HG02759 (cell line): ENCODE results near the gene SRRM5.
"Not testable (repeated sequence)": the region's sequence is repeated elsewhere in the genome, so short reads cannot be mapped to it uniquely, and the experiment has no call there.

ENCODE experiments used
- ATAC-seq: cut with Tn5 transposase; IDR thresholded peaks from one replicate; pipeline ENCODE4 v1.9.1; 2021; ENCODE audit warnings: mild to moderate bottlenecking, moderate library complexity; ENCODE audit not compliant: unreplicated experiment

SRRM5 gene

DNA sequence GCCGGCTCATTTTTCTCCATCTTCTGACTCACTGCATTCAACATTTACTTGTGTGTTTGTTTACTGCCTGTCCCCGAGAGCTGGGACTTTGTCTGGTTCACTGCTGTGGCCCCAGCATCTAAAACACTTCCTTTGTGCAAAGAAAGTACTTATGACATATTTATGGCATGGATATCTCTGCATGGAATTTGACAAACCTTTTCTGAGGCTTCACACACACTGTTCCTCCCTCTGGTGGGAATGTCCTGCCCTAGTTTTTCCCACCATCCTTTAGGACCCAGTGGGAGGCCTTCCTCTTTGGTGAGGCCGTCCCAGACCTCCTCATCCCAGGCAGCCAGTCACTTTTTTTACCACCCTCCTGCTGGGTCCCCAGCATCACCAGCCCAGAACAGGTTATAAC lies 1.4 kb upstream of the SRRM5 start:
- ATAC-seq = no peak

DNA sequence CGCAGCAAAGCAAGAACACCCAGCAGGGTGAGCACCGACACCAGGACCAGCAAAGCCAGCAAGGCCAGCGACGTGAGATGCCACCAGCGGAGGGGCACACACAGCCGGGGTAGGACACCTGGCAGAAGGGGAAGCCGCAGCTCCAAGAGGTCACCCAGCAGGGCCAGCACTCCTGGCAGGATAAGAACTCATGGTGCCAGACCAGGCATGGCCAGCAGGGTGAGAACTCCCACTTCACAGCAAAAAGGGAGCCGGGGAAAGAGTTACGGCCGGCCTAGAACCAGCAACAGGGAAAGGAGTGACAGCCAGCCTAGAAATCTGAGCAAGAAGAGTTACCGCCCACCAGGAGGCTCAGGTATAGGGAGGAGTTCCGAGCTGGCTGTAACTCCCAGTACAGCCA lies 486 bp downstream of the SRRM5 start:
- no peak for ATAC-seq

DNA sequence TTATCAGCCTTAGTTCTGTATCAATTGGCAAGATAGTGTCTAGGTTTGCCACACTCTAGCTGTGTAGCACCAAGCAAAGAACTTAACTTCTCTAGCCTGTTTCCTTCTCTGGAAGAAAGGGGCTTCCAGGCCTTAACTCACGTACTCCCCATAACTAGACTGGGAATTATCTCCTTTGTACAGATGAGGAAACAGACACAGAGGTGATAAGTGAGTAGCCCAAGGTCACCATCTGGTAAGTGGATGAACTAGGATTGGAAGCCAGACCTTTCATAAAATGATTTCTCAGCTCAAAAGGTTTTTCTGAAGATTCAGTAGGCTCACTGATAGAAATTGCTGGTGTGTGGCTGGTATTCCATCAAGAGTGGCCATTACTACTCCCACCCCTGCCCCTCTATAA lies 4.4 kb downstream of the SRRM5 start:
- ATAC-seq = no peak

DNA sequence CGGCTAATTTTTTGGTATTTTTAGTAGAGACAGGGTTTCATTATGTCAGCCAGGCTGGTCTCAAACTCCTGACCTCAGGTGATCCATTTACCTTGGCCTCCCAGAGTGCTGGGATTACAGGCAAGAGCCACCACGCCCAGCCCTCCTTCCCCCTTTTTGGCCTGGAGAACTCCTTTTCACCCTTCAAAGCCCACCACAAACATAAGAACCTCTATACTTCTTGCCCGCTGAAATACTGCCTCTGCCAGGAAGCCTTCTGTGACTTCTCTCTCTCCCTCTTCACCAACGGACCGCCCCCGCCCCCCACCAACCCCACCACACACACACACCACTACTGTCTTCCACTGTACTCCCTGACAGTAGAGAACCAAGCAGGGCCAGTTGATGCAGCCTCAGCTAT lies 5.1 kb downstream of the SRRM5 start:
- ATAC-seq = no peak

DNA sequence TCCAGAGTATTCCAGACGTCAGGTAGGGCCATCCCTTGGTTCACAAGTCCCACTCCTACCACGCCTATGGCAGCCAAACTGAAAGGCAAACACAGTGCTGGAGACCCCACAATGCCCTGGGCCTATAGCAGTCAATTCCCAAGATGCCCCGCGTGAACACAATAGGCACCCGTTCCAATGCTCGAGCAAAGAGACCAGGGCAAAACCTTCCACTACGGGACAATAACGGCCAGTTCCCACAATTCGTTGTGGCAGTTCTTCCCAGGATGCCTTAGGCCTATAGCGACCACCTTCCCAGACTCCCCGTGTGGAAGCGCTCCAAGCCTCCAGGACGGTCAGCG lies 7.0 kb downstream of the SRRM5 start:
- ATAC-seq = peak; percentile 22

DNA sequence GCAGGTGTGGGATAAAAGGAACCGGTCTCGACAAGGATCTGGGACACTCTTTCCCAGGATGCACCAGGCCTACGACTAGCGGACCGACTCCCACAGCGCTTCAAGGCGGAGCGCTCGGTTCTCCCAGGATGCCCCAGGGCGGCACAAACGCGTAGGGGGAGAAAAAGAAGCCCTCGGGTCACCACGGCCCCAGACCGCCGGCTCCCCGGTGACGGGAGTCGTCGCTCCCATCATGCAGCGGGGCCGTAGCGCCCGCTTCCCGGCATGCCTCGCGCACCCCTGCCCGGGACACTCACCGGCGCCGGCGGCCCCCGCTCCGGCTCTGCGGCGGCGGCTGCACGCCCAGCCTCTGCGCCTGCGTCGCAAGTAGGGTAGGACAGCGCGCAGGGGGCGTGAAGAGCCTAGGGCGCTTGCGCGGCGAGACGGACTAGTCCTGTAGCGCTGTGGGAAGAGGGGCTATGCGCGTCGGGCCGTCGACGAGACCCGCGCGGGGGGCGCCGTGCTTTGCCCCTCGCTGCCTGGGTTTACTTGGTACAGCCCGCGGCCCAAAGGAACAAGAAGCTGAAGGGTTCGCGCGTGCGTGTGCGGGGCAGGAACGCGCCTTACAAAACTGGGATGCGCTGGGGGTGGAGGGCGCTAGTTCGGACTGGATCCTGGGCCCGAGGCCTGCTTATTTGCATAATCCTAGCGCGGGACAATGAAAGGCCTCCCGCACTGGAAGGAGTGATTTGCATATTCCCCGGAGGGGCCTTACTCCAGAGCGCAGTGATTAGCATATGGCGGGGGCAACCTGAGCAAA lies 7.6 kb downstream of the SRRM5 start, which contains the start of gene ZNF428:
ZNF428 (minus strand) TSS at position 368 of the 799 bp plus-strand sequence. CDS start 5,325 bp downstream, outside the sequence.
- ATAC-seq = peak; percentile 85

DNA sequence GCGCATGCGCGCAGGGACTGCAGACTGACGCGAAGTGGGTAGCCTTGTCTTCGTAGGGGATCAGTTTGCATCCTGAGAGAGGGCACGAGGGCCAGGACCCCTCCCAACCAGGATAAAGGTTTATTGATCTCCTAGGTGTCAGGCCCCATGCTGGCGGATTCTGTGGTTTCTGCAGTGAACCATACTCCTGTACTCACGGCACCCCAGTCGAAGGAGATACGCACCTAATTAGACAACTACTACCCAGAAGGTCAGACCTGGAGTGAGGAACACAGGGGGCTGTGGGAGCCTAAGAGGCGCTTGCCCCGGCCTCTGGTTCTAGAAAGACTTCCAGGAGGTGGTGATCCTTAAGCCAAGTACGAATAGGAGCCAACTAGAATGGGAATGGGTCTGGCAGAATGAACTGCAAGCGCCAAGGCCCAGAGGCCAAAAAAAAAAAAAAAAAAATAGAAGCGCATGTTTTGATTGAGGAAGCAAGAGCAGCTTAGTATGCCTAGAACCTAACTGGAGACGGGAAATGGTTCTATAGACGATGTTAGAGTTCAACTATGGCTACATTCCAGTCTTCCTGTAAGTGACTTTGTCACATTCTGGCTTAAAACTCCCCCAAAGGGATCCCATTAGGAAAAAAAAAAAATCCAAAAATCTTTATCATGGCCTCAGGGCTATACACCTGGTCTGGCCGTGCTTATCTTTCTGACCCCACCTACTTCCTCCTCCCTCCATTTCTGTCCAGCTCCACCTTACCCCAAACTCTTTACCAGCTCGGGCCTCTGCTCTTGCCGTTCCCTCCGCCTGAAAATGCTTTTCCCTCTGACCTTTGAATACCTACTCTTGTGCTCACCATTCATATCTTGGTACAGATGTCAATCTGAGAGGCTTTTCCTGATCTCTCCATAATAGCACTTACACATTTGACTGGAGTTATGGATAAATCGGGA lies 8.4 kb downstream of the SRRM5 start:
- ATAC-seq = no peak

DNA sequence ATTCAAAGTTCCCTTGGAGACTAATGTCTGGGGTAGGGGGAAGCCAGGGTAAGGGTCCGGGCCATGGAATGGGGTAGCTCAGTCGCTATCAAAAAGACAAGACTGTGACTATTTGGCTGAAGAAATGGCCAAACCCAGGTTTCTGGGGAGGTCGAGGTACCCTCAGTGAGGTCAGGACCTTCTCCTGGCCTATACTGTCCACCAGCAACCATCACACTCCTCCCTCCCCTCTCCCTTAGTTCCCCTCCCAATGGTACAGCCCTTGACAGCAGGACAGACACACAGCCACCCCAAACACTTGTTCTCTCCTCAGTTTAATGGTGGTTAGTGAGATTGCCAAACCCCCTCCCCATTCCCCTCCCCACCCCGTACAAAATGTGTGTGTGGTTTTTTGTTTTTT lies 10.2 kb downstream of the SRRM5 start:
- ATAC-seq = no peak

DNA sequence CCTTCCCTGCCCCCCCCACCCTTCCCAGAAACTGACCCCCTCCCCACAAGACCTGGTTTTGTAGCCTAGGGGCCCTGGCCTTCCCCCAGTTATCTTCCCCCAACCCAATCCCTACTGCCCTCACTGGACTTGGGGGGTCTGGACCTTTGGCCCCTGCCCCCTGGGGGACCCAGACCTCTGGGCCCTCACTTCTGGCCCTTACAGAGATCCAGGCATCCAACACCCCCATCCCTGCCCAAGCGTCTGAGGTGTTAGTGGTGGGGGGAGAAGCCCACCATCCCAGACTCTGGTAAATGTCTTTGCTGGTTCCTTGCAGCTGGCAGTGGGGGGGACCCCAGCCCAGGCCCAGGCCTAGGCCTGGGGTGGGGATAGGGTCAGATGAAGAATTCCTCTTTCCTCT lies 11.1 kb downstream of the SRRM5 start:
- ATAC-seq = no peak

DNA sequence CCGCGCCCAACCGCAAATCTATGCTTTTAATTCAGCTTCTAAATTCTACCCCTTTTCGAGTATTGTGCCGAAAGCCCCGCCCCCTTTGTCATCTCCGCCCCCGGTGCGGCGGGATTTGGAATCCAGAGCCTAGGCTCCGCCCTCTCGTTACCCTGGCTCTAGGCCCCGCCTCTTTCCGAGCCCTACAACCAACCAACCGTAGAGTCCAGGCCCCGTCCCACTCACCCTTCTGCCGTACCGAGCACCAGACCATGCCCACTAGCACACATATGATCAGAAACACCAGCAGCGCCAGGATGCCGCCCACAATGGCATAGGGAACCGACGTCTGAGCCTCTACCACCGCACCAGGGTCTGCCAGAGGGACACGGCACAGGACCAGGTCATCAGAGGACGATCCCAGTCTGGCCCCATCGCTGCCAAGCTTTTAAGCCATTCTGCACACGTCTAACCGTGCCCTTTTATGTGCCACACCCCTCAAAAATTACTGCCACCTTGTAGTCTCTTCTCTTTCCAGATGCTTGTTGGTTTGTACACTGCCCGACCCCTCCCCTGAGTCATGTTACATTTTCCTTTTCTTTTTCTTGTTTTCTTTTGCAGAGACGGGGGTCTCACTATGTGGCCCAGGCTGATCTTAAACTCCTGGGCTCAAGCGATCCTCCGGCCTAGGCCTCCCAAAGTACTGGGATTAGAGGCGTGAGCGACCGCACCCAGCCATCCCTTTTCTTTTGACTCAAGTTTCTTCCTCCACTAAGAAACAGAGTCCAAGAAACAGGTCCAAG lies 12.2 kb downstream of the SRRM5 start:
- no peak for ATAC-seq

DNA sequence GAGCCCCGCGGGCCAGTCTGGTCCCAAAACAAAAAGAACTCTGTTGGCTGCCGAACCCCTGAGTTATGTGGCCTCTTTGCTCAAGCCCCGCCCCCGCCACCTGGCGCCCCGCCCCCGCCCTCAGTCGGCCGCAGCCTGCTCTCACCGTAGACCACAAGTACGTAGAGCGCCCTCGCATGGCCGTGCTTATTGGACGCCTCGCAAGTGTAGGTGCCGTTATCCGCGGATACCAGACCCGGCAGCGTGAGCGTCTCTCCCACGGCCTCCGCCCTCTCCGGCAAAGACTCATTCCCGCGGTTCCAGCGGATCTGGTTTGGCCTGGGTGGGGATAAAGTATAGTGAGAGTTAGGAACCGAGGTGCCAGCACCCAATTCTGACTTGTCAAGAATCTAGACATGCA lies 13.0 kb downstream of the SRRM5 start:
- peak; percentile 44 for ATAC-seq

DNA sequence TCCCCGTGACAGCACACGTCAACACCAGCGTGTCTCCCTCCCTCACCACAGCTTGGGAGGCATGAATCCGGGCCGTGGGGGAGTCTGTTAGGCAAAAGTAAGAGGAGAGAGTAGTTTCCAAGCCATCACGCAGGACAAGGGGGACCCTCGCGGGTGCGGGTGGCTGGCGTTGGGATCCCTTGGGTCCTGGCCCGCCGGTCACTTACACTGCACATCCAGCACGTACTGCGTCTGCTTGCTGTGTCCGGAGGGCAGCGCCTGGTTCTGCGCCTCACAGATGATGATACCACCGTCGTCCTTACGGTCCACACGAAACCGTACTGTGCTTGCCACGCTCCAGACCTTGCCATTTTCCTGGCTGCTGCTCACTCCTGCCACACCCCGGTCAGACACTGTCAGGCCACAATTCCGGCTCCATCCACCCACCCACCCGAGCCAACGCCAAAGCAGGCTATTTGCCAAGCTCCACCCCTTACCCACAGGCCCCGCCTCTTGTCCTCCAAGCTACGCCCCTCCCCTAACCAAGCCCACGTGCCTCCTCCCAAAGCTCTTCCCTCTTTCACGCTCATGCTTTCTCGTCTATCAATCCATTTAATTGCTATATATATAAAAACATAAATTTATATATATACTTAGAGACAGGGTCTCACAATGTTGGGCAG lies 14.2 kb downstream of the SRRM5 start:
- ATAC-seq = no peak

DNA sequence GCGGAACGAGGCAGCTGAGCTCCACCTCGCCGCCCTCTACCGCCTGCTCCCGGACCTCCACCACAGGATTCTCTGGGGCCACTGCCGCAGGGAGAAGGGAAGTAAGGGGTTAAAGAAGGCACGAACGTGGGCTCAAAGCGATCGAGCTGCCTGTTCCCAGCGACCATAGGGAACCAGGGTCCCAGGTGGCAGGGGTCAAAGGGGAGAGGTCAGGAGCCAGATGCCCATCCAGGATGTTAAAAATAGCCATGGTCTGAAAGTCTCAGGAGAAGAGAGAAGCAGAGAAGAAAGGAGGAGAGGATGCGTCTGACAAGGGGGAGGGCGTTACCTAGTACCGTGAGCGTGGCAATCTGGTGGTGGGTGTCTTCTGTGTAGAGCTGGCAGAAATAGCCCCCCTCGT lies 14.9 kb downstream of the SRRM5 start:
- ATAC-seq = no peak

DNA sequence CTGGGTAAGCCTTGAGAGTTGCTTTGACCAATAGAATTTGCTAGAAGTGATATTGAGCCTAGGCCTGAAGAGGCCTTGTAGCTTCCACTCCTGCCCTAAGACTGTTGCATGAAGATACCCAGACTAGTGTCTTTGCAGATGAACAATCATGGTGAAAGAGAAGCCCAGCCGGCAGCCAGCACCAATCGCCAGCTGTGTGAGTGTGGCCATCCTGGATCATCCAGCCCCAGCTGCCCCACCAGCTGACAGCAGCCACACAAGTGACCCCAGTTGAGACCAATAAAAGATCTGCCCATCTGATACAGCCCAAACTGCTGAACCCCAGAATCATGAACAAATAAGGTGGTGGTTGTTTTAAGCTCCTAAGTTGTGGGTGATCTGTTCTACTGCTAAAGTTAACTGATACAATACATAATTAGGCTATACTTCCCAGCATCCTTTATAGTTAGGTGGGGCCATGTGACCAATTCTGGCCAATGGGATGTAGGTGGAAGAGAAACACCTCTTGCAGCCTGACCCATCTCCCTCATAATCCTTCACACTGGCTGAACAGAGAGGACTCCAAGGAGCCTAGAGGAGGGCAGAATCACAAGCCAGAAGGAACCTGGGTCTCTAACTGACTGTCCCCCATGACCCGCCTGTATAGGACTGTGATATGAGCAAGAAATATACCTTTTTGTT lies 16.9 kb downstream of the SRRM5 start:
- no peak for ATAC-seq

DNA sequence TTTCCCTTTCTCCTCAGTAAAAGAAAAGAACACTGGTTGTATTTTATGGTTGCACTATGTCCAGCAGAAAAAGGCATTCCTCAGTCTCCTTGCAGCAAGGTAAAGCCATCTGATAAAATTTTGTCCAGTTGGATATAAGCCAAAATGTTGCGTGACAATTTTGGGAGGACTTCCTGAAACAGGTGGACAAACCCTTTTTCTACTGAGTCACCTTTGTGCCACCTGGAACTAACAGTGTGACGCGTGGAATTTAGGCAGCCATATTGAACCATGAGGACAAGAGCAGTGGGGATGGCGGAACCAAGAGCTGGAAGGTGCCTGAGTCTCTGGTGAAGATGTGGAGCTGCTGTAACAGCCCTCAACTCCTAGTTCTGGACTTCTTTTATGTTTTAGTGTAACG lies 19.6 kb downstream of the SRRM5 start:
- no peak for ATAC-seq

DNA sequence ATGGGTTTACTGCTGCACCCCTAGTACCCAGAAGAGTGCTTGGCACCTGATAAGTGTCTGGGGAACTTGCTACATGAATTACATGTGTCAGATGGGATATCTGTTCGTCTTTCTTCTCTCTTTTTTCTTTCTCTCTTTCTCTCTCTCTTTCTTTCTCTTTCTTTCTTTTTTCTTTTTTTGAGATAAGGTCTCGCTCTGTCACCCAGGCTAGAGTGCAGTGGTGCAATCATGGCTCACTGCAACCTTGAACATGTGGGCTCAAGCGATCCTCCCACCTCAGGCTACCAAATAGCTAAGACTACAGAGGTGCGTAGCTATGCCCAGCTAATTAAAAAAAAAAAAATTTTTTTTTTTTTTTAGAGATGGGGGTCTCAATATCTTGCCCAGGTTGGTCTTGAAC lies 21.6 kb downstream of the SRRM5 start:
- no peak for ATAC-seq

DNA sequence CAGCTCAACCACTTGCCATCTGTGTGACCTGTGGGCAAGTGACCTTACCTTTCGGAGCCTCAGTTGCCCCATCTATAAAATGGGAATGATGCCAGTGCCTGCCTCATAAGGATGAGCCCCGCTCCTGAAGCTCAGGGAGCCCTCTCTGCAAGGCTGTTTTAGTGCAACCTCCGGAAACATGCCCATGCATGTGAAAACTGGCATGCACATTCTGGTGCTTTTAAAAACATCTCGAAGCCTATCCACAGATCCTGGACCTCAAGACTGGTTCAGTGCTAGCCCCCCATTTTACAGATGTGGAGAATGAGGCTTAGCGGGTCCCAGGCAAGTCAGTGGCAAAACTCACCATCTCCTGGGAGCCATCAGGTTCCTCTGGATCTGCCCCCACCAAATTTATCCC lies 22.2 kb downstream of the SRRM5 start:
- ATAC-seq = no peak

DNA sequence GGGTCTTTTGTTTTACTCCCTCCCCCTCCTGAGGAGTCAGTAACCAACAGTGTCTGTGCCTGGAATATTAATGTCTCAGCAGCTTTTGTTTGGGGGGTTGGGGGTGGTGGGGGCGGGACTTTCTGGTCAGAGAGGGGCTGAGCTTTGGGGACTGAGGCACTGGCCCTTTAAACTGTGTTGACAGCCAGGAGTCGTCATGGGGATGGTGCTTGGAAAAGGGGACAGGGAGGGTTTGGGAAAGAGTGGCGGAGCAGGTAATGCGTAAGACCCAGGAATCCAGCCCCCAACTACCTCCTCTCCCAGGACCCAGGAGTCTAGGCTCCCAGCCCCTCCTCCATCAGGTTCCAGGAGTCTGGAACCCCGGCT lies 22.6 kb downstream of the SRRM5 start:
- no peak for ATAC-seq

DNA sequence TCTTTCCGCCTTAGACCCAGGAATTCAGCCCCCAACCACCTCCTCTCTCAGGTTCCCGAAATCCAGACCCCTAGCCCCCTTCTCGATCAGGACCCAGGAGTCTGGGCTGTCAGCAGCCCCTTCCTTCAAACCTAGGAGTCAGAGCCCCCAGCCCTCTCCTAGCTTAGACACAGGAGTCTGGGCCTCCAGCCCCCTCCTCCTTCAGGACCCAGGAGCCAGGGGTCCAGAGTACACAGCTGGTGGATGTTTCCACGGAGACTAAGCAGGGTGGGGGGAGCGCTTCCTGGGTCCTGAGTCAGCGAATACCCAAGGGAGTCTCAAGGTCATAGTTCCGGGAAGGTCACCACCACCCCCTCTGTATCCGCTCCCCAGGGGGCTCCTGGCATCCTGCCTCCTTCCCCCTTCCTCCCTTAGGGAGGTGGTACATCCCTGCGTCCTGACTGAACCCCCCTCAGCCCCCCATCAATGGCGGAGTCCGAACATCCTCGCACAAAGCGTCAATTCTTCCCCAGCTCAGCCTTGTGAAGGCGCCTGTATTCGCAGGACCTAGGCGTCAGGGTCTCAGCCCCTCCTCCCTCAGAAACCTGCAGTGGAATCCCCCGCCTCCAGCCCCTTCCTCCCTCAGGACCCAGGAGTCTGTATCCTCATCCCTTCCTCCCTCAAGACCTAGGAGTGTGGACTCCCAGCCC lies 23.1 kb downstream of the SRRM5 start:
- no peak for ATAC-seq

DNA sequence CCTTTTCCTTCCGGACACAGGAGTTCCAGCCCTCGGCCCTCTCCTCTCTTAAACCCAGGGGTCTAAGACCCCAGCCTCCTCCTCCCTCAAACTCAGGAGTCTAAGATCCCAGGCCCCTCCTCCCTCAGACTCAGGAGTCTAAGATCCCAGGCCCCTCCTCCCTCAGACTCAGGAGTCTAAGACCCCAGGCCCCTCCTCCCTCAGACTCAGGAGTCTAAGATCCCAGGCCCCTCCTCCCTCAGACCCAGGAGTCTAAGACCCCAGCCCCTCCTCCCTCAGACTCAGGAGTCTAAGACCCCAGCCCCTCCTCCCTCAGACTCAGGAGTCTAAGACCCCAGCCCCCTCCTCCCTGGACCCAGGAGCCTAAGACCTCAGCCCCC lies 23.7 kb downstream of the SRRM5 start:
- ATAC-seq = not testable (repeated sequence)
